GM18517 (cell line): ENCODE results near the gene SNX5.
A peak's percentile ranks its signal among the peaks of the same experiment; 100 is the strongest.

Experiments used
- ATAC-seq: cut with Tn5 transposase; IDR thresholded peaks from one replicate; pipeline ENCODE4 v1.9.1; 2021; ENCODE audit warnings: mild to moderate bottlenecking, moderate library complexity; ENCODE audit not compliant: unreplicated experiment

Gene SNX5

DNA sequence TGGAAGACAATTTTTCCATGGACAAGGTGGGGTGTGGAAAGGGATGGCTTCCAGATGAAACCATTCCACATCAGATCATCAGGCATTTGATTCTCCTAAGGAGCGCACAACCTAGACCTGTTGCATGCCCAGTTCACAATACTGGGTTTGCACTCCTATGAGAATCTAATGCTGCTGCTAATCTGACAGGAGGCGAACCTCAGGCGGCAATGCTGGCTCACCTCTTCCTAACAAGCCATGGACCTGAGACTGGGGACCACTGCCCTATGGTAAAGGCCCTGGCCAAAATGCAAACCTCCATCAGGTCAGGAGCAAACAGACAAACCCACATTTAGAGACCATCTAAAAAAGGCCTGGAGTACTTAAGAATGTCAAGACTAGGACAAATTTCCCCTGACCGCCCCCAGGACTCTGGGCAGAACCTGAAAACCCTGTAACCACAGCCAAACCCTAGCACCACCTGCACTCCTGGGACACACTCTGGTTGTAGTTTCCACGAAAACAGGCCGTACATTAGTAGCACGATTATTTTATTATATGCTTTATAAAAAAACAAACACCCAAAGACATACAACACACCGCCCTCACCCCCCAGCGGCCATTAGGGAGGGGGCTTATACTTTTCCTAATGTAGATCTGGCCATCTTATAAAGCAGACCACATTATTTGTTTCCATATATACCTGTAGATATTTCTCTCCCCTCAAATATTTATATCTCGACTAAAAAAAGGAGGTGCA lies 27.3 kb downstream of the SNX5 start:
- ATAC-seq = no peak

DNA sequence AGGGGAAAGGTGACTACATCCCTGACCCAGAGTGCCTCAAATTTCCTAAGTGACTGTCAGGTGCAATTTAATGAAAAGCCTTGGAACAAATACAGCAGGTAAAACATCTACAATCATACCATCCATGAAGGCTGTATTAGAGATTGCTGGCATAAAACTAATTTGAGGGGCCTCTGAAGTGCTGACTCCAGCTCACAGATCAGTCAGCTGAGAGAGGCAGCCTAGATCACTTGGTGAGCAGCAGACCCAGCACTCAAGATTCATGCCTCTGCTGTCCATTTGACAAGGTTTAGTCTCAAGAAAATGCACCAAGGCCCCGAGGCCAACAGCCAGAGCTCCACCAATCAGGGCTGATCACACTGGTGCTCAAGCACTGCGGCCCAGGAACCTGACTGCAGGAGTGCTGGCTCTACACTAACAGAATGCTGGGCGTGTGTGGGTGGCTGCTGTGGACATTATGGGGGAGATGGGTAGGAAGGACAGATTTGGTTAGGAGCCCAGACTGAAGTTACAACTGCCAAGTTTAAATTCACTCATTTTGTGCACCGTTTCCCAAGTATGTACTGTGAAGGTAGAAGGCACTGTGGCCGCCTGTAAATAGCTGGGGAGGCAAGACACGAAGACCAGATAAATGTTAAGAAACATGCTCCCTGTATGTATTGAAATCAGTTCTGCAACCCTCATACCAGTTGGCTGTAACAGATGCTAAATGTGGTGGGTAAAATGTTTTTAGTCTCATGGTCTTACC lies 28.2 kb downstream of the SNX5 start:
- ATAC-seq = no peak

DNA sequence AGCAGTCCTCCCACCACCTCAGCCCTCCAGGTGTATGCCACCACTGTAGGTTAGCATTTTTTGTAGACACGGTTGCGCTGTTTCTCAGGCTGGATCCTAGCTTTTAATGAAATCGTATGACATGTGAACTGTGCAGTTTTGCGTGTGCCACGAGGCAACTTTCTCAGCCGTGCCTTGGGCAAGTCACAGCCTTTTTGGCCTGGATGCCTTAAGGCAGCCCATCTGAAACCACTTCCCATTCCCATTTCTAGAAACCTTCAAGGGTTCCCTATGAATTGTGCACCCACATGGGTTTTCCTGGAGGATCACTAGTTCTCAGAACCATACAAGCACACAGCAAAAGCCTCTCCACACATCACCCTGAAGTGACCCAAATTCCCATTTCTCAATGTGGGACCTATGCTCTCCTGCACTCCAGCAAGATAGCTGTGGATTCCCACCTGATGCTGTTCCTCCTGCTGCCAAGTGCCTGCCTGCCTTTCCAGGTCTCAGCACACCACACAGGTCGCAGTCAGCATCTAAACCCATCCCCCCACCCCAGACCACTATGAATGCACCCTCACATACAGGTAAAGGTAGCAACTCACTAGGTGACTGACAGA lies 28.9 kb downstream of the SNX5 start:
- no peak for ATAC-seq

DNA sequence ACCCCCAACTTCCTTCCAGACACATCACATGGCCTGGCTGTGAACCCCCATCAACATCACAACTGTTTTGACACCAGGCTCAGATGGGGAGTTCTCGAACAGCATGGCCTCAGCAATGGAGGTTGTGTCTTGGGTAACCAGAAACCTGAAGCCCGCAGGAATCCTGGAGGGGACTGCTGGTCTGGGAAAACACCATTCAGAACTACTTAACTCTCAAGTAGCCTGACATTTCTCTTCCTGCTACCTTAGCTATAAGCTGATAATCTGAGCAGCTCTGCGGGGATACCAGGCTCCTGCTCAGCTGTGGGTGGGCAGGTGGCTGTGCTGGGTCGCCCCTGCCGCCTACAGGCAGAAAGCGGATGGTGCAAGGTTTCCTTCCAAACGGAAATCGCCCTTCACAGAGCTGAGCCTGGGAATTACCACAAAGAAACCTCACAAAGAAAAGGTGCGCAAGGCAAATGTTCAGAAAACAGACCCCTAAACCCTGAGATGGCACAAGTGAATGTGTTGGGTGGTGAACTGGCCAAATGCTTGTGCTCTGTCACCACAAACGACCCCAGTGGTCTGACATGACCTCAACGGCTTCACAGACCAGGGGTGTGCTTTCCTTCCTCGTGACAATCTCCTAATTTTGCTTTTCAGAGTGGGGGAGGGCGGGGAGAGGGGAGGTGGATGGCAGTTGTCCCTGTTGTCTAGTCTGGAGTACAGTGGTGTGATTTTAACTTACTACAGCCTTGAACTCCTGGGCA lies 29.5 kb downstream of the SNX5 start:
- ATAC-seq = peak; percentile 68

DNA sequence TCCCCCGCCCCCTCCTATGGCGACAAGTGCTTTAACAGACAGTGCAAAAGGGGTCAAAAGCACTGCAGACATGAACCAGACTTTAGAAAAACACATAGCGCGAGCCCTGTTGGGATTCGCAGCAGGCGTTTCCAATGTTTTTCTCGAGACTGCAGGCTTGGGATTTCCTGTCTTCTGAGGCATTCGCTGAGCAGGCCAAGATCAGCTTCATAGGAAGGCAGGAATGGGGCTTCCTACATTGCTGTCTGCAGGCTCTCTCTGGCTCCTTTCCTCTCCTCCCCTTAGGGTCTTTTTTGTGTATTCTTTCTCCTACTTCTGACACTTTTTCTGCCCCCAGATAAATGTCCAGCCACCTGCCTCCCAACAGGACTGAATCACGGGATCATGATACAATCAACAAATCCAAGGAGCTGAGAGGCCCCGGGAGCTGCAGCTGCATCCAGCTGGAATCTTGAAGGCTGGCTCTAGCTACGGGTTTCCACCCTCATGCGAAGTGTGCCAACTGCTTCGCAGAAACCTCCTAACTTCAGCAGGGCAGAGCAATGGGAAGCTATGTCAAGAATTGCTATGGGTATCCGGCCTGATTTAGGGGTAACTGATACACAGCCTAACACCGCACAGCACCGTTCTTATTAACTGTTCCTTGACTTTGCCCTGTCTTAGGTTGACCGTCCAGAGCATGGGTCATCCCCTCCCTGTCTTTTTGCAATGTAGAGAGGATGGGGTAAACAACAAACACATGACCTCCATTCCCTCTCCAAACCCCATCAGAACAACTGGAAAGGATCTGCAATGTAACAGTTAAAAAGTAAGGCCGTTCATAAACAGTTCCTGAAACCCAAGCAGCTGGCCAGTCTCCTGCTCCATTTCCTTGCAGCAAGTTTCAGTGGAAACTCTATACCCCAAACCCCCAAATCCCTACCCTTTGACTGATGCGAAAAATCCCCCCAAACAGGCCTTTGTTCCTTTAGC lies 31.5 kb downstream of the SNX5 start:
- ATAC-seq = no peak

DNA sequence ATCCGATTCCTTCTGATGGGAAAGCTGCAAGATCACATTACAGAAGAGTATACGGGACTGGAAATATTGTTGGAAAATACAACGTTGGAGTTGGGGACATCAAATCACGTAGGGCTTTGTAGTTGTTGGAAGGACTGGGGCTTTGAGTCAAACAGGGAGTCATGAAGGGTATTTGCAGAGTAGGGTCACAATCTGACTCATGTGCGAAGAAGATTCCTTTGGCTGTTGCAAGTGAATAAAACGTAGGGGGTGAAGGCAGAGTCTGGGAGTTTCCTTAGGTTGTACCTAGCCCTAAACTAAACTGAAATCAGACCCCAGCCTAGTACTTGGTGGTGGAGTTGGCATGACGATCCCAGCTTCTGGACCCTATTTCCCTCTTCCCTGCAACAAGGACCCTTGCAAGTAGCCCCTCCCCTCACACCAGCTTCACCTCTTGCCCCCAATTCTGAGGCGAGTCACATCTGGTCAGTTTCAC lies 32.3 kb downstream of the SNX5 start:
- ATAC-seq = no peak

DNA sequence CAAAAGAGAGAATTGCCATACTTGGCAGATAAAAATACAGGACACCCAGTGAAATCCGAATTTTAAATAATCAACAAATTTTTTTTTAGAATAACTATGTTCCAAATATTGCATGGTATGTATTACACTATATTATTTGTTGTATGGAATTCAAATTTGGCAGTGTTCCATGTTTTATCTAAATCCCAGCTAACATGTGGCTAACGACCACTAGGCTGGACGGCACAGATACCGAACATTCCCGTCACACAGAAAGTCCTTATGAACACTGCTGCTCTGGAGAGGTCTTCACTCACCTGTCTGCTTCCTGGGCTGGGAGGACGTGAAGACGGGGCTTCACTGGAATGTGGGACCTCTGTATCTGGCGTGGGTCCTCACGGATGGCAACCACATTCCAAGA lies 32.8 kb downstream of the SNX5 start:
- ATAC-seq = no peak

DNA sequence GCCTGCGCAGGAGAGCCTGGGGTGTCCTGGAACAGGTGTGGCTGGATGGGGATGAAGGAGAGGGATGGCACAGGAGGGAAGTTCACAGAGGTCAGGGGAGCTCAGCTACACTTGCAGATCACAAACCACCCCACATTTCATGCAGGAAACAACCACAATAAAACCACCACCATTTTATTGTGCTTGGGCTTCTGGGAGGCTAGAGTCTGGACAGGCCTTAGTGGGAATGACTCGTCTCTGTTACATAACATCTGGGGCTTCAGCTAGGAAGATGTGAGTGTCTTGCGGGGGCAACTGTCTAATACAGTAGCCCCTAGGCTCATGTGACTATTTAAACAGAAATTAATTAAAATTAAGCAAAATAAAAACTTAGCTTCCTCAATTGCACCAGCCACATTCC lies 33.4 kb downstream of the SNX5 start:
- no peak for ATAC-seq

DNA sequence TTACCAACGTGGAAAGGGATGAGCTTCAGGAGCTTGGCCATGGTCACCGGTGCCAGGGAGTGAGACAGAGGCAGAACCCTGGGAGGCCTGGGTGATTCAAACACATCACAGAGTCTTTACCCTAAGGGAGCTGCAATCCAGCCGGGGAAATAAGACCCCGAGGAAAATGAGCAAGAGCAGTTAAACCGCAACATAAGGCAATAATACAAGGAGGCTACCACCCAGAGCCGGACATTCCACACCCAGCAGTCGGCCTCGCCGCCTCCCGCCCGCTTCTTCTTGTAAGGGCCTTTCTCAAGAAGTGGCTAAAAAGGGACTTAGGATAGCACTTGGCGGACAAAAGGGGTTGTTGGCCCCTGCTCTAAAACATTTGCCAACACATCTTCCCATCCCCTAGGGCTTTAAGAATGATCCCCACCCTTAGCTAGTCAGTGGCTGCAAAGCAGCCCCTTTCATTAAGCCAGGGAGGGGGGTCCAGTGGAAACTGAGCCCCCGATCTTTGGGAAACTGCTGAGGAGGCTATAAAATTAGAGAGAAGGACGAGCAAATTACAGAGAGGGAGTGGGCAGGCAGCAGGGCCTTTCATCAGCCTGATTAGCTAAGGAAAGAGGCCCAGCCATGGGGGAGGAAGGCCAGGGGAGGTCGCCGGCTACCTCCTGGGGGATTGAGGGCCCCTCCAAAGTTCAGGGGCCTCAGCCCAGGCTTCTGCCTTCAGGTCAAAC lies 34.3 kb downstream of the SNX5 start:
- ATAC-seq = no peak

DNA sequence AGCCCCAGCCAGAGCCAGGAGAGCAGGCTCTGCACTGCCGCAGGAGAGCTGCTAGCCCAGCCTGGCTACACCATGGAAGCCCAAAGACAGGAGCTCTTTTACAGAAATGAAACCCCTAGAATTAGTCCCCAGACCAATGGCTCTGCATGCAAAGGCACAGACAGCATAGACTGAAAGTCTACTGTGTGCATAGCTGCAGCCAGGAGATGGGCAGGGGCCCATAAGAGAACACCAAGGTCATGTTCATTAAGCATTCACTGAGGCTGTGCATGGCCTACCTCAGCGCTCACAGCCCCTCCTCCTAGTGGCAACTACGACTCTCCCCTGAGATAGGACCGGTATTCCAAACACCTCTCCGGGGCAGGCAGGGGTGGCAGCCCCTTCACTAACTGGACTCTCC lies 34.9 kb downstream of the SNX5 start:
- no peak for ATAC-seq

DNA sequence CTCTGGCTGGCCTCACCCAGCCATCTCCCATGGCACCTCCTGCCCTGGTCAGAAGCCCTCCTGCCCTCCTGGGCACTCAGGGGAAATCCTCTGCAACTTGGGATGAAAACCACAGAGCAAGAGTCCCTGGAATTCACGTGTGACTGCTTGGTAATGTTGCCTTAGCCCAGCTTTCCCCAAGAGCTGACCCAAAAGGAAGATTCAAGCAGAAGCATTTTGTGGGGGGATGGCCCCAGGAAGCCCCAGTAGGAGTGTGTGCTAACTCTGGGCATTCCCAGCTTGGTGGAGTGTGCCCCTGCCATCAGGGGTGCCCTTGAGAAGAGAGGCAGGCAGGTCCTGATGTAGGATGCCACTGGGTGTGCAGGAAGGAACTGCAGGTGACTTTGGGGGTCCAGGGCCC lies 35.5 kb downstream of the SNX5 start:
- ATAC-seq = no peak

DNA sequence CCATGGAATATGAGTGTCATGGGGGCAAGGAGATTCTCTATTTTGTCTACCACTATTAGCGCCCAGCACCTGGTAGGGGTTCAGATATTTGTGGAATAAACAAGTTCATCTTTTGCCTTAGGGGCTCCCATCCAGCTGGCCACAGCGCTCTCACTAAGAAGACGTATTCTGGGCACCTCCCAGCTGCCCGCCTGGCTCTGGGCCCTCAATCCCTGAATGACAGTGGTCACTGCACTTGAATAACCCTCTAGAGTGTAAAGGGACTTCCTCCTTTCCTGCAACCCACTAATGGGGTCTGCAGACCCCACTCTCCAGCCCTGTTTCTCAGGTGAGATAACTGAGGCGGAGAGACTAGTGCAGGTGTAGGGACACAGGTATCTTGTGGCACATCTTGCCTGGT lies 36.2 kb downstream of the SNX5 start:
- ATAC-seq = no peak

DNA sequence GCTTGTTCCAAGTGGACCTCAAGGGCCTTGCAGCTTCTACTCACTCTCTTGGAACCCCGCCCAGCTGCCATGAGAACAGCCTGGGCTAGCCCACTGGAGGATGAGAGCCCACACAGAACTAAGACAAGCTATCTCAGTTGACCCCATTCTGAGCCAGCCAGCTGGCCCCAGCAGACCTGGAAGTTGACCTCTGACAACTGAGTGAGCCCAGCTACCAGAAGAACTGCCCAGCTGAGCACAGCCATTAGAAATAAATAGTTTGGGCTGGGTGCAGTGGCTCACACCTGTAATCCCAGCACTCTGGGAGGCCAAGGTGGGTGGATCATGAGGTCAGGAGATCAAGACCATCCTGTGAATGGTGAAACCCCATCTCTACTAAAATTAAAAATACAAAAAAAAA lies 37.1 kb downstream of the SNX5 start:
- no peak for ATAC-seq

DNA sequence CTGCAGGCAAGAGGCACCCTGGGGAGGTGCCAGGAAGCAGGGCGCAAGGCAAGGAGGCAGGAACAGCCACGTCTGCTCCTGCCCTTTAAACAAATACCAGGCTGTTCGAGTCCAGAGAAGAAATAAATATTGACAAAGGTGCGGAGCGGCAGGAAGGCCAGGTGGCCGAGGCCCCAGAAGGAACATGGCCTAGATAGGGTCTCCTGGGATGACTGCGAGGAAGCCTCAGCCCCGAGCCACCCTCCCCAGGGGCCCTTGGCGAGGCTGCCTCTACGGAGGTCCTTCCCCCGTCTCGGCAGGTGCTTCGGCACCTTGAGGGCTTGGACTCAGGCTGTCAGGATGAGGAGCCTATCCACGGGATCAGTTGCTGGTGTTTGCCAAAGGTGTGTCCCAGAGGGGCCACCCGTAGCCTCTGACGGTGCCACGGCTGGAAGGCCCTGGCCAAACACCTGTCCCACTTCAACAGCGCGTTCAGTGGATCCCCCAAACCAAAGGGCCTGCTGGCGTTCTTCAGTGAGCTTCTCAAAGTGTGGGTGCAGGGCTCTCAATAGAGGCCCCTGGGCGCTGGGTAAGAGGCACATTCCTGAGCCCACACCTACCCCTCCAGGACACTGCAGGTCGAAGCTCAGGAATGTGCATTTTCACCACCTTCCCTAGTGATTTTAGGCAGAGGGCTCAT lies 39.8 kb downstream of the SNX5 start:
- no peak for ATAC-seq

DNA sequence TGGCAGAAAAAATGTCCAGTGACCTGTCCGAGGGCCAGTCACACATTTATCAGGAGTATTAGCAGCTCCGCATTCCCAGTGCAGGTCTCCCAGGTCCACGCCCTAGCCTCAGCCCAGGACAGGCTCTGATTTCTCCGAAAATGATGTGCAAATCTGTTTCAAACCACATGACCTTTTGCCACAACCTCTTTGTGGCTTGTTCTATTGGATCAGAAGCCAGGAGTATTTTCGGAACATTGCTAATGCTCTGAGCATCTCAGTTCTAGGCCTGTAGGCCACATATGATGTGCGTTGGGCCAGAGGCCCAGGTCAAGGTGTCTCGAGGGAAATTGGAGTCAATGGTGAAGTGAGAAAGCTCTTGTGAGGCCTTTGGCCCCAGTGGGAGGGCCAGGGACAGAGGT lies 40.4 kb downstream of the SNX5 start:
- ATAC-seq = no peak

DNA sequence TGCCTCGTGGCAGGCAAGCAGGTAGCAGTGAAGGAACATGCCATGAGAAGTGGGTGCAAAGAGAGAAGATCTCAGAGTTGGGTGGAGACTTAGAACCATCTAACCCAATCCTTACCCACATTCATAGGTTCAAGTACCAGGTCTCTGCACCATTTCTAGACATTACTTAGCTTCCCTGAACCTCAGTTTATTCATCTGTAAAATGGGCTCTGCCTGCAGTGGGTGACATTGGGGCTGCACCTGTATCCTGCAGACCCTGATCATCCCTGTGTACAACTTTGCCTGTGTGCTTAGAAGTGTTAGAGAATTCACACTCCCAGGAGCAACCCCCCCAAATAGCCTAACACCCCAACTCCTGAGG lies 42.7 kb downstream of the SNX5 start:
- ATAC-seq = no peak

DNA sequence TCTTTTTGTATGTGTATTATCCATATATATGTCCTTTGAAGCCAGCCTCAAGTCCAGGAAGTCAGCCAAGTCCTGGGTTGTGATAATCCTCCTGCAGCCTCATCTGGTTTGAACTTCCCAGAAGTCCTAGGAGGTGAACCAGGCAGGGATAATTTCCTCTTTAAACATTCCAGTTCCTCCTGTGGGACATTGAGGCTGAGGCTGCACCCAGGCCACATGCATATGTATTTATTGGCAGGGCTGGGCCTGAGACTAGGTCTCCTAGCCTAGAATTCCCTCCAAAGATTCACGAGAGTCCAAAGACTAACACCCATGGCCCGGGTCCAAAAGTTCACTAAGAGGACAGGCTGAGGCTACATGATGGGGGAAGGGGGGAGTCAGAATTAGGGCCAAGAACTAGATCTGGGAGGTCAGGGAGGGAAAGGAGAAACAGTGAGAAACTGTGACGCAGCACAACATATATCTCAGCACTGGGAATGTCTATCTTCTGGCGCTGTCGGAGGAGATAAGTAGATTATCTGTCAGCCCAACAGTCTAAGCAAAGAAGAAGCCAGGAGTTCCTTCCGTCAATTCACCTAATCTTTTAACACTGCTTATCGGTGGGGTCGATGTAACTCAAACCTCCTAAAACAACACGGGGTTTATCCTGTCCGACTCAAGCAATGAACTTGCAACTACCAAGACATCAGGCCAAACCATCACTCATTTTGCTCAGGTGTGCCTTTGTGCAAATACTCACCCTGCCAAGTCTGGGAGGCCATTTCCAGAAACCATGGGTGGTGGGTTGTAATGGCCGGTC lies 43.3 kb downstream of the SNX5 start:
- ATAC-seq = no peak

DNA sequence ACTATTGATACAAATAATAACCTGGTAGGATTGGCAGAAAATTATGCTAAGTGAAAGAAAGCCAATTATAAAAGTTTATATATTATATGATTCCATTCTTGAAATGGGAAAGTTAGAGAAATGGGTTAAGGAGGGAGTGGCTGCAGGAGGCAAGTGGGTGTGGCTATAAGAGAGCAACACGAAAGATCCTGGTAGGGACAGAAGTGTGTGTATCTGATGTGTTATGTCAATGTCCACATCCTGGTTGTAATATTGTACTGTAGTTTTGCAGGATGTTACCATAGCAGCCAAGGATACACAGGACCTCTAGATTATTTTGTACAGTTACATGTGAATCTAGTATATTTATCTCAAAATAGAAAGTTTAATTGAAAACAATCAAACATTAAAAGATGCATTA lies 46.8 kb downstream of the SNX5 start:
- ATAC-seq = no peak
